ENCODE measurements around the gene CCDC121. TPM values are rescaled to one million over a fixed set of nuclear protein-coding genes. Genes with fewer than 3 reads are reported as not detected.

The CCDC121 gene
- total and polyA plus RNA-seq, 9 of the 15 experiments (the other 6 are each of a cell fraction or from before 2014, with no cell fraction given), result 2.2 to 4.7 (median 4.1) TPM

- TF ChIP-seq DLX4 (CRISPR knock-in tag; IDR thresholded peaks at IDR 0.05) (no peak), POLR2B (IDR thresholded peaks at IDR 0.05; ENCODE audit: low read depth, partially characterized antibody) (no peak)
Measured at GRCh38 chr2:27667446-27667845, 38.6 kb upstream of the CCDC121 start (continued).

- Histone ChIP-seq H4K20me1 (replicated peaks; ENCODE audit: control insufficient read depth, insufficient read depth, low read length) (no peaks in the 10 kb centered on the region), H3K9me3 (replicated peaks; ENCODE audit: control insufficient read depth, insufficient read depth, low read depth, low read length) (no peaks in the 10 kb centered on the region), H3K4me2 (ENCODE audit: insufficient read depth, low read length) (peak overlapping the region; percentile 92), H3K79me2 (ENCODE audit: control insufficient read depth, insufficient read depth, low read length) (peaks cover 58% of the 10 kb centered on the region), H3K9me1 (ENCODE audit: control insufficient read depth, insufficient read depth, low read length) (no peaks in the 10 kb centered on the region), H3K9ac (ENCODE audit: insufficient read depth in 1 of 2, low read depth in 2 of 2, low read length in 2 of 2) (peak overlapping the region; percentile 92 to 95), H2AFZ (ENCODE audit: low read depth, low read length) (peak overlapping the region; percentile 95; the same call in 1 of the 2 replicates), H3K4me3 (peak overlapping the region; percentile 98), H3K27me3 (ENCODE audit: control insufficient read depth in 2 of 2, insufficient read depth in 2 of 2, low read length in 2 of 2) (no peaks in the 10 kb centered on the region), H3K4me1 (replicated peaks in 1 of 2; ENCODE audit: control insufficient read depth in 2 of 2, insufficient read depth in 2 of 2, low read length in 2 of 2) (peaks cover 10 to 20% of the 10 kb centered on the region in 2 experiments; a peak in 4 of 5 replicates), H3K36me3 (ENCODE audit: control insufficient read depth, insufficient read depth, low read length) (peaks cover 53% of the 10 kb centered on the region), H3K27ac (ENCODE audit: extremely low read depth, low read depth, low read length) (peak overlapping the region; percentile 95)
- intact Hi-C loops (cut with micrococcal nuclease) (no loop called here), in situ Hi-C loops (cut with MboI) (no loop called here)
- CTCF ChIA-PET (ENCODE audit: low intra/inter-chr PET ratio), result no interaction called here
- FAIRE-seq (peak; percentile 11), ATAC-seq (no peak), DNase-seq (ENCODE audit: extremely low read depth in 1 of 4, low spot score in 3 of 4) (no peak)
- BruUV-seq (replicated peaks), result no TSS peak
- TF ChIP-seq CEBPB (tag; IDR thresholded peaks at IDR 0.05) (peak; percentile 91), IRF9 (tag; IDR thresholded peaks at IDR 0.05) (0 out of 2 replicates have a peak, but pooled peaks have one; percentile 26), ZHX1 (conservative IDR thresholded peaks at IDR 0.05; ENCODE audit: low read length) (no peak), ZNF512 (tag; IDR thresholded peaks at IDR 0.05) (peak; percentile 73; the same call in 1 of the 2 replicates), ZBTB17 (CRISPR knock-in tag; IDR thresholded peaks at IDR 0.05) (no peak), LEF1 (IDR thresholded peaks at IDR 0.05) (no peak), CEBPG (CRISPR knock-in tag; IDR thresholded peaks at IDR 0.05) (peak; percentile 79), CEBPG (tag; conservative IDR thresholded peaks at IDR 0.05 in 1 of 2, IDR thresholded peaks at IDR 0.05 in 1 of 2) (peak in 1 of 2 experiments; percentile 82; a peak in 3 of 4 replicates), CREB3L1 (IDR thresholded peaks at IDR 0.05; ENCODE audit: borderline replicate concordance, low read depth) (no peak)
- WGBS (ENCODE audit: insufficient coverage, low coverage, missing lambda C conversion rate), result 21% methylated on average over 16 of the region's 16 CpGs
- POLR2A ChIA-PET, result interaction anchor here (0.6 to 1.7 kb wide), 5 partner anchors 10 to 293 kb away, joined by 3 to 13 read pairs (median 5); no protein-coding TSS in a partner anchor
Measured at GRCh38 chr2:27664622-27665363, 36.0 kb upstream of the CCDC121 start.

All from K562 (cell line).